HG03565 (cell line): ENCODE data around the gene KSR1.
A peak's percentile ranks its signal among the peaks of the same experiment; 100 is the strongest.

ENCODE experiments used
- ATAC-seq: cut with Tn5 transposase; IDR thresholded peaks from one replicate; pipeline ENCODE4 v1.9.1; 2021; ENCODE audit warnings: mild to moderate bottlenecking, moderate library complexity; ENCODE audit not compliant: unreplicated experiment

Gene KSR1

GRCh38 chr17:27512511-27513346 lies 56.5 kb downstream of the KSR1 start:
- no peak for ATAC-seq

- no peak for ATAC-seq
Measured at GRCh38 chr17:27513849-27514248, 57.6 kb downstream of the KSR1 start.

GRCh38 chr17:27514595-27515413 lies 58.6 kb downstream of the KSR1 start:
- ATAC-seq, result no peak

GRCh38 chr17:27518048-27518447 lies 61.8 kb downstream of the KSR1 start:
- ATAC-seq, result no peak

- ATAC-seq, result no peak
Measured at GRCh38 chr17:27518545-27519521, 62.6 kb downstream of the KSR1 start.

- peak; percentile 57 for ATAC-seq
Measured at GRCh38 chr17:27519550-27519949, 63.3 kb downstream of the KSR1 start.

- ATAC-seq, result no peak
Measured at GRCh38 chr17:27520491-27521185, 64.4 kb downstream of the KSR1 start.

- no peak for ATAC-seq
Measured at GRCh38 chr17:27521281-27522027, 65.2 kb downstream of the KSR1 start.

GRCh38 chr17:27522028-27522635 lies 65.9 kb downstream of the KSR1 start:
- ATAC-seq, result no peak

- ATAC-seq, result no peak
Measured at GRCh38 chr17:27523712-27524111, 67.5 kb downstream of the KSR1 start.

GRCh38 chr17:27524594-27524993 lies 68.3 kb downstream of the KSR1 start:
- ATAC-seq, result no peak

- no peak for ATAC-seq
Measured at GRCh38 chr17:27525316-27525715, 69.1 kb downstream of the KSR1 start.

GRCh38 chr17:27525836-27526603 lies 69.8 kb downstream of the KSR1 start:
- ATAC-seq, result no peak

- peak; percentile 64 for ATAC-seq
Measured at GRCh38 chr17:27526604-27527002, 70.4 kb downstream of the KSR1 start.

GRCh38 chr17:27529230-27529796 lies 73.1 kb downstream of the KSR1 start:
- no peak for ATAC-seq

GRCh38 chr17:27530764-27531391 lies 74.6 kb downstream of the KSR1 start:
- ATAC-seq, result no peak

GRCh38 chr17:27531469-27531961 lies 75.3 kb downstream of the KSR1 start:
- no peak for ATAC-seq
